A549 treated with CpdA at 1 μM for 4 hours (cell line): ENCODE data around the gene NDFIP1. TPM values are rescaled to one million over a fixed set of nuclear protein-coding genes. Genes with fewer than 3 reads are reported as not detected.

Experiments
- total RNA-seq: library from RNA; stranded (reverse); fragments of 200-300 nt; extraction: Qiagen RNA extraction; gene quantifications from 5 replicates; pipeline ENCODE4 v1.2.3, GENCODE V29; 2022; ENCODE audit warnings: low read depth

The NDFIP1 gene
- total RNA-seq: 47.2 to 52.3 TPM (median 49.0 TPM) in 5 replicates

DNA sequence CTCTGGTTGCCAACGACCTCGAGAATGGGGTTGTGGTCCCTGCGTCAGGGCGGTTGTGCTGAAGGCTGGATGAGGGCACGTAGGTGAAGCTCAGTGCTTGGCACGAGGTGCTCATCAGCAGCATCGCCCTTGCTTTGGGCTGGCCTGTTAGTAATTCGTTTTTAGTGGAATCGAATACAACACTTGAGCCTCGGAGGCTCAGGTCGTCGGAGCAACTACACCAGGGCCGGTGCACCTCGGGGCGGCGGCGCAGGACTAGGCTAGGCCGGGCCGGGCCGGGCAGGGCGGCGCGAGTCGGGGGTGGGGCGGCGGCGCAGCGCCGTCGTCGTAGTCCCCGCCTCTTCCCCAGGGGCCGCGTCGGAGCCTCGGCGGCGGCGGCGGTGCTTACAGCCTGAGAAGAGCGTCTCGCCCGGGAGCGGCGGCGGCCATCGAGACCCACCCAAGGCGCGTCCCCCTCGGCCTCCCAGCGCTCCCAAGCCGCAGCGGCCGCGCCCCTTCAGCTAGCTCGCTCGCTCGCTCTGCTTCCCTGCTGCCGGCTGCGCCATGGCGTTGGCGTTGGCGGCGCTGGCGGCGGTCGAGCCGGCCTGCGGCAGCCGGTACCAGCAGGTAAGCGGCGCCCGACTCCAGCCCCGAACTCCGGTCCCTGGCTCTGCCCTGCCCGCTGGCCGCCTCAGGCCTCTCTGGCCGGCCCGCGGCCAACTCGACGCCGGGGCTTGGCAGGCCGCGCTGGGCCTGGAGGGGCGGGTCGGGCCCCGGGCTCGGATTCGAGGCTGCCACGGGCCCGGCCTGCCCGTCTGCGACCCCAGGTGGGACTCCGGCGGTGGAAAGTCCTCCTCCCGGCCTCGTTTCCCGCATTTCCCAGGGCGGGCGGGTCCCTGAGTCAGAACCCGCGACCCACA lies at the start of gene NDFIP1:
TSS of gene NDFIP1 (plus strand) at position 348 of the 899 bp plus-strand sequence. CDS start at position 544, 196 bp downstream.

Other genes starting within 250 kb of the NDFIP1 start
- 1.5 to 2.7 TPM (median 1.9 TPM) in 5 replicates for gene PCDH1, start 230.4 kb upstream of the NDFIP1 start, total RNA-seq
- gene DELE1, start 184.9 kb upstream of the NDFIP1 start, total RNA-seq: 43.0 to 58.2 TPM (median 56.9 TPM) in 5 replicates
- 0.02 to 0.29 TPM in 2 of 5 replicates, not detected in the others for gene PCDH12, start 150.6 kb upstream of the NDFIP1 start, total RNA-seq
- 40.4 to 55.8 TPM (median 47.0 TPM) in 5 replicates for gene RNF14, start 139.7 kb upstream of the NDFIP1 start, total RNA-seq
- 70.8 to 85.1 TPM (median 79.0 TPM) in 5 replicates for gene GNPDA1, start 95.8 kb upstream of the NDFIP1 start, total RNA-seq
- 5.6 to 7.1 TPM (median 6.6 TPM) in 5 replicates for gene SPRY4, start 216.2 kb downstream of the NDFIP1 start, total RNA-seq